ENCODE measurements around the gene LARP6.
"Not testable (repeated sequence)": the region's sequence is repeated elsewhere in the genome, so short reads cannot be mapped to it uniquely, and the experiment has no call there.

The LARP6 gene

DNA sequence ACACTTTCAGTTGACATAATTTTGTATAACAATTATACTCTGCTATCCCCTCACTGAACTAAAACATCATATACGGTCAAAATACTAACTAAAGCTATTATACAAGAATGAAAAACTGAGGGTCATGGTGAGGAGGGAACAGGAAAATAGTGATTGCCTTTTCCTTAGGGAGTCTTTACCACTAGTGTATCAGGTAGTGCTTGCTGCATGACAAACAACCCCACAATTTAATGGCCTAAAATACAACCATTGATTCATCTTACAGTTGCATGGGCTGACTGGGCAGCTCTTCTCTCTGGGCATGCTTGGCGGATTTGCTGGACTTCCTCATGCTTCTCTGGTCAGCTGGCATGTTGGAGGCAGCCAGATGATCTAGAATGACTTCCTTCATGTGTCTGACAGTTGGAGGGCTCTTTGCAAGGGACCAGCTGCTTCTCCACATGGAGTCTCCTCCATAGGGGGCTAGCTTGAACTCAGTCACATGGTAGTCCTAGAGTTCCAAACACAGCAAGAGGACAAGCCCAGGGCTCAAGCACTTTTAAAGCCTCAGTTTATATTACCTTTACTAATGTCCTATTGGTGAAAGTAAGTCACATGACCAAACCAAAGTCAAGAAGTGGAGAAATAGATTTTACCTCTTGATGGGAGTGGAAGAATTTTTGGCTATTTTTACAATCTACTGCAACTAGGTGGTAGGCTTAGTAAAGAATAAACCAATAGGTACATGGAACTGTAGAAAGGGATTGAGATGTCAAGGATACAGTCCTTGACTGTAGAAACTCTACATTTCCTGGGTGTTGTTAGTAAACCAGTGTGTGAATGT lies 19.5 kb upstream of the LARP6 start:
- no peak for DNase-seq (ENCODE audit: extremely low read depth, insufficient read length)
- H3K27me3 ChIP-seq (replicated peaks; ENCODE audit: control insufficient read depth, insufficient read depth, low read length), result no peaks in the 10 kb centered on the region
- no peak overlapping the region for H3K4me3 ChIP-seq (replicated peaks; ENCODE audit: low read depth, low read length)
- TF ChIP-seq, protein P1, sequence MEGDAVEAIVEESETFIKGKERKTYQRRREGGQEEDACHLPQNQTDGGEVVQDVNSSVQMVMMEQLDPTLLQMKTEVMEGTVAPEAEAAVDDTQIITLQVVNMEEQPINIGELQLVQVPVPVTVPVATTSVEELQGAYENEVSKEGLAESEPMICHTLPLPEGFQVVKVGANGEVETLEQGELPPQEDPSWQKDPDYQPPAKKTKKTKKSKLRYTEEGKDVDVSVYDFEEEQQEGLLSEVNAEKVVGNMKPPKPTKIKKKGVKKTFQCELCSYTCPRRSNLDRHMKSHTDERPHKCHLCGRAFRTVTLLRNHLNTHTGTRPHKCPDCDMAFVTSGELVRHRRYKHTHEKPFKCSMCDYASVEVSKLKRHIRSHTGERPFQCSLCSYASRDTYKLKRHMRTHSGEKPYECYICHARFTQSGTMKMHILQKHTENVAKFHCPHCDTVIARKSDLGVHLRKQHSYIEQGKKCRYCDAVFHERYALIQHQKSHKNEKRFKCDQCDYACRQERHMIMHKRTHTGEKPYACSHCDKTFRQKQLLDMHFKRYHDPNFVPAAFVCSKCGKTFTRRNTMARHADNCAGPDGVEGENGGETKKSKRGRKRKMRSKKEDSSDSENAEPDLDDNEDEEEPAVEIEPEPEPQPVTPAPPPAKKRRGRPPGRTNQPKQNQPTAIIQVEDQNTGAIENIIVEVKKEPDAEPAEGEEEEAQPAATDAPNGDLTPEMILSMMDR (IDR thresholded peaks at IDR 0.05; ENCODE audit: insufficient read depth, low read length, poor library complexity, severe bottlenecking), result no peak
- no peaks in the 10 kb centered on the region for H3K36me3 ChIP-seq (ENCODE audit: control insufficient read depth, insufficient read depth, low read length)

DNA sequence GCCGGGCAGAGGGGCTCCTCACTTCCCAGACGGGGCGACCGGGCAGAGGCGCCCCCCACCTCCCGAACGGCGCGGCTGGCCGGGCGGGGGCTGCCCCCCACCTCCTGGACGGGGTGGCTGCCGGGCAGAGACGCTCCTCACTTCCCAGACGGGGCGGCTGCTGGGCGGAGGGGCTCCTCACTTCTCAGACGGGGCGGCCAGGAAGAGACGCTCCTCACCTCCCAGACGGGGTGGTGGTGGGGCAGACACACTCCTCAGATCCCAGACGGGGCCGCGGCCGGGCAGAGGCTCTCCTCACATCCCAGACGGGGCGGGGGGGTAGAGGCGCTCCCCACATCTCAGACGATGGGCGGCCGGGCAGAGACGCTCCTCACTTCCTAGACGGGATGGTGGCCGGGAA lies 17.5 kb upstream of the LARP6 start:
- DNase-seq (ENCODE audit: extremely low read depth, insufficient read length); H3K36me3 ChIP-seq (ENCODE audit: control insufficient read depth, insufficient read depth, low read length); H3K27me3 ChIP-seq (replicated peaks; ENCODE audit: control insufficient read depth, insufficient read depth, low read length); H3K4me3 ChIP-seq (replicated peaks; ENCODE audit: low read depth, low read length): not testable (repeated sequence)

DNA sequence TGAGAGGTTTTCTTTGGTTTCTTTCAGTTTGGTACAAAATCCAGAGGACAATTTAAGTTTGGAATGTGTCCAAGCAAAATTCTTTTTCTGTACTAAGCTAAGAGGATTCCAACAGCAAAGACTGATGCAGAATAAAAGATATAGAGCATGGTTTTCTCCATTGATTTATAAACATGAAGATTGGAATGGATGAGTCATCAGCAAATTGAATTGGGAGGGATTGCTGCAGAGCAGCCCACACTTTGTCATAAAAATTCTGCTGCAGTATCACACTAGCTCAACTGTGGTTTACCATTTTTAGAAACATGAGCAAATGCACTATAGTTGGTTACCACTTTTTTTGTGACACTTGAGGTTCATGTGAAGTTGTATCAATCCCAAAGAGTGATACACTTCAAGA lies 16.1 kb upstream of the LARP6 start:
- Histone ChIP-seq H3K27me3 (replicated peaks; ENCODE audit: control insufficient read depth, insufficient read depth, low read length) (no peaks in the 10 kb centered on the region), H3K4me3 (replicated peaks; ENCODE audit: low read depth, low read length) (no peak overlapping the region), H3K36me3 (ENCODE audit: control insufficient read depth, insufficient read depth, low read length) (no peaks in the 10 kb centered on the region)
- TF ChIP-seq, protein P1 (IDR thresholded peaks at IDR 0.05; ENCODE audit: insufficient read depth, low read length, poor library complexity, severe bottlenecking), result no peak
- peak; percentile 39 for DNase-seq (ENCODE audit: extremely low read depth, insufficient read length)

DNA sequence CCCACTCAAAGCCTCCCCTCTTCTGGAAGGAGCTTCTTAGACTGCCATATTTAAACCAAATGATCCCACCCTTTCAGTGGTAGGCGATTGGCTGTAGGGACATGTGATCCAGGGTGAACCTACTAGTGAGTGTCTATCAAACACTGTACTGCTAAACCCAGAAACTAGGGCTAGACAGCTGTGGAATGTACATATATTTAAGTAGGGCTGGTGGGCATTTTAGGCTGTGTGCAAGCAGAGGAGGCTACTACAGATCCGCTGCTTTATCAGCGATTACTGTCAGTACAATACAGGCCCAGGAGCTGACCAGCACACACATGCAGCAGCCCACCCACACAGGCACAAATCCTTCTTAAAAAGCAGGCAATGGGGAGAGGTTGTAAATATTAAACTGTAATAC lies 15.4 kb upstream of the LARP6 start:
- H3K4me3 ChIP-seq (replicated peaks; ENCODE audit: low read depth, low read length), result no peak overlapping the region
- TF ChIP-seq, protein P1 (IDR thresholded peaks at IDR 0.05; ENCODE audit: insufficient read depth, low read length, poor library complexity, severe bottlenecking), result no peak
- DNase-seq (ENCODE audit: extremely low read depth, insufficient read length), result no peak
- no peaks in the 10 kb centered on the region for H3K27me3 ChIP-seq (replicated peaks; ENCODE audit: control insufficient read depth, insufficient read depth, low read length)
- H3K36me3 ChIP-seq (ENCODE audit: control insufficient read depth, insufficient read depth, low read length), result no peaks in the 10 kb centered on the region

DNA sequence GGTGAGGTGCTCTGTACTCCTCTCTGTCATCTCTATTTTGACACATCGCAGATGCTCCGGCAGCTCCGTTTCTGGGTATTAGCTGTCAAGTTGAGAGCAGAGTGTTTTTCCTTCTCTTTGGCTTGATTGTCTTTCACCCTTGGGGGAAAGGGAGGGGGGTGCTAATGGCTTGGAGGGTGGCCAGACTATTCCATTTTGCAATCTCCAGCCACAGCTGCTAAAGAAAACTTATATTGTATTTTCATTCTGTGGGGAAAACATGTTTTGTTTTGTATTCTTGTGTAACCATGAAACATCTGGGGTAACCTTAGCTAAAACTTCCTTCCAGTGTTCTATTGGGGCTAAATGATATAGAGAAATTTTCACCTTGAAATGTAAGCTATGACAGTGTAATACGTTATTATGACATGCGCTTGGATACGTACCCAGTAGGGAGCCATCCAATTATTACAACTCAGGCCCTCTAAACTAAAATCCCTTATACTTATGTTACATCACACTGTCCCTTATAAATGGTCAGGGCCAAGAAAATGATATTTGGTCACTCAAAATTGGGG lies 14.0 kb upstream of the LARP6 start:
- no peak overlapping the region for H3K4me3 ChIP-seq (replicated peaks; ENCODE audit: low read depth, low read length)
- no peaks in the 10 kb centered on the region for H3K36me3 ChIP-seq (ENCODE audit: control insufficient read depth, insufficient read depth, low read length)
- H3K27me3 ChIP-seq (replicated peaks; ENCODE audit: control insufficient read depth, insufficient read depth, low read length), result no peaks in the 10 kb centered on the region; the same call in 1 of the 2 replicates
- DNase-seq (ENCODE audit: extremely low read depth, insufficient read length), result no peak
- TF ChIP-seq, protein P1 (IDR thresholded peaks at IDR 0.05; ENCODE audit: insufficient read depth, low read length, poor library complexity, severe bottlenecking), result no peak

DNA sequence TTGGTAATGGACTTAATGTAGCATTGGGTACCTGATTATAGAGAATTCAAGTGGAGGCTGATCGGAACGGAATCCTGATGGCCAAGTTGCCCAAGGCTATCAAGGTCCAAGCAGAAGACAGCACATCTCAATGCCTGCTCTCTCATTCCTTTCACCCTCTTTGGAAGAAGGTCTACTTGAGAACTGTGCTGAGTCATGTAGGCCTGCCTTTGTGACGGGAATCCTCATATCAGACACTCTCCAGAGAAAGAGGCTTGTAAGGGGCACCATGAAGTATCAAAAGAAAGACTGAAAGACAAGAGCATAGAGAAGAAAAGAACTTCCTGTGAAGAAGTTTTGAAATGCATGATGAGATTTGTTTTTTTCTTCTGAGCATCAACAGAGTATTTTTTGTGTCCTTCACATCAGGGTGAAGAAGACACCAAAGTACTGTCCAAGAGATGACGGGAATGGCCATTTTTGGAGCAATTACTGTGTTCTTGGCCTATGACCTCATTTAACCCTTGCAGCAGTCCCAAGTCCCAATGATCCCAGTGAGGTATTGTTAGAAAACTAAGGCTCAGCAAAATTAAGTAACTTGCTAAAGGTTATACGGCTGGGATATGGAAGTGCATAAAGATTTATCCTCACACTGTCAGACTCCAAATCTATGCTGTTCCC lies 13.2 kb upstream of the LARP6 start:
- TF ChIP-seq, protein P1 (IDR thresholded peaks at IDR 0.05; ENCODE audit: insufficient read depth, low read length, poor library complexity, severe bottlenecking), result no peak
- no peak overlapping the region for H3K4me3 ChIP-seq (replicated peaks; ENCODE audit: low read depth, low read length)
- no peaks in the 10 kb centered on the region for H3K36me3 ChIP-seq (ENCODE audit: control insufficient read depth, insufficient read depth, low read length)
- DNase-seq (ENCODE audit: extremely low read depth, insufficient read length), result no peak
- H3K27me3 ChIP-seq (replicated peaks; ENCODE audit: control insufficient read depth, insufficient read depth, low read length), result no peaks in the 10 kb centered on the region; the same call in 1 of the 2 replicates
